H9 (cell line): Measurements from ENCODE around the gene SNAP47. TPM values are rescaled to one million over a fixed set of nuclear protein-coding genes. Genes with fewer than 3 reads are reported as not detected.

Experiments
- DNase-seq: peaks from one replicate; pipeline ENCODE4 v3.0.0-alpha.2; 2017
- H2AFZ ChIP-seq: one replicate; pipeline ENCODE4 v1.6.1; 2013; ENCODE audit warnings: mild to moderate bottlenecking, low read length, control low read depth, moderate library complexity
- H2AK5ac ChIP-seq: 2 replicates; pipeline ENCODE4 v1.6.1; 2013; ENCODE audit warnings: low read length, control low read depth, mixed read lengths; ENCODE audit not compliant: insufficient read length
- H2BK120ac ChIP-seq: one replicate; pipeline ENCODE4 v1.6.1; 2013; ENCODE audit warnings: low read depth, mild to moderate bottlenecking, low read length, control low read depth, inconsistent platforms; ENCODE audit not compliant: poor library complexity, severe bottlenecking
- H2BK12ac ChIP-seq: 2 replicates; pipeline ENCODE4 v1.6.1; 2013; ENCODE audit warnings: low read length, control low read depth, mixed read lengths, low read depth; ENCODE audit not compliant: insufficient read length
- H2BK15ac ChIP-seq: 2 replicates; pipeline ENCODE4 v1.6.1; 2013; ENCODE audit warnings: low read depth, low read length, control low read depth
- H2BK20ac ChIP-seq: one replicate; pipeline ENCODE4 v1.6.1; 2013; ENCODE audit warnings: low read depth, mild to moderate bottlenecking, low read length, control low read depth, inconsistent platforms; ENCODE audit not compliant: poor library complexity, severe bottlenecking
- H2BK5ac ChIP-seq: 2 replicates; pipeline ENCODE4 v1.6.1; 2013; ENCODE audit warnings: low read length, control low read depth, mixed read lengths; ENCODE audit not compliant: insufficient read length
- H3K14ac ChIP-seq: 2 replicates; pipeline ENCODE4 v1.6.1; 2013; ENCODE audit warnings: low read length, control low read depth; ENCODE audit not compliant: insufficient read depth
- H3K18ac ChIP-seq: 2 replicates; pipeline ENCODE4 v1.6.1; 2013; ENCODE audit warnings: low read depth, mild to moderate bottlenecking, mixed read lengths, low read length, control low read depth; ENCODE audit not compliant: insufficient read length
- H3K23ac ChIP-seq: 2 replicates; pipeline ENCODE4 v1.6.1; 2013; ENCODE audit warnings: low read length, control low read depth, mixed read lengths, low read depth; ENCODE audit not compliant: insufficient read length
- H3K23me2 ChIP-seq: 2 replicates; pipeline ENCODE4 v1.6.1; 2013; ENCODE audit warnings: low read depth, mild to moderate bottlenecking, mixed read lengths, low read length, control low read depth; ENCODE audit not compliant: insufficient read length, poor library complexity, severe bottlenecking
- H3K27ac ChIP-seq: 2 replicates; pipeline ENCODE4 v1.5.1; 2013; ENCODE audit warnings: low read length, control low read depth, mixed read lengths, low read depth; ENCODE audit not compliant: insufficient read length
- H3K27me3 ChIP-seq: 2 replicates; pipeline ENCODE4 v1.6.1; 2013; ENCODE audit warnings: low read length, control low read depth, inconsistent platforms; ENCODE audit not compliant: insufficient read depth
- H3K4ac ChIP-seq: 2 replicates; pipeline ENCODE4 v1.6.1; 2013; ENCODE audit warnings: low read depth, mild to moderate bottlenecking, control low read depth, inconsistent platforms, low read length, moderate library complexity
- H3K4me1 ChIP-seq: 2 replicates; pipeline ENCODE4 v1.6.1; 2013; ENCODE audit warnings: low read length, control low read depth, inconsistent platforms; ENCODE audit not compliant: insufficient read depth
- H3K4me2 ChIP-seq: 2 replicates; pipeline ENCODE4 v1.6.1; 2013; ENCODE audit warnings: low read length, control low read depth, mixed read lengths; ENCODE audit not compliant: insufficient read length, insufficient read depth
- H3K56ac ChIP-seq: 2 replicates; pipeline ENCODE4 v1.6.1; 2013; ENCODE audit warnings: low read depth, mild to moderate bottlenecking, mixed read lengths, low read length, control low read depth; ENCODE audit not compliant: insufficient read length
- H3K79me1 ChIP-seq: 2 replicates; pipeline ENCODE4 v1.6.1; 2013; ENCODE audit warnings: low read depth, mild to moderate bottlenecking, moderate library complexity, low read length, control low read depth, inconsistent platforms; ENCODE audit not compliant: insufficient read depth, poor library complexity, severe bottlenecking
- H3K79me2 ChIP-seq: 2 replicates; pipeline ENCODE4 v1.6.1; 2013; ENCODE audit warnings: low read length, control low read depth, inconsistent platforms; ENCODE audit not compliant: insufficient read depth
- H3K9ac ChIP-seq: 2 replicates; pipeline ENCODE4 v1.6.1; 2013; ENCODE audit warnings: low read length, control low read depth, mixed read lengths; ENCODE audit not compliant: insufficient read length; ENCODE audit errors: extremely low read depth
- H3K9me3 ChIP-seq: one replicate; pipeline ENCODE4 v1.6.1; 2013; ENCODE audit warnings: low read depth, low read length, inconsistent platforms; ENCODE audit not compliant: control insufficient read depth
- H3T11ph ChIP-seq: one replicate; pipeline ENCODE4 v1.6.1; 2013; ENCODE audit warnings: mild to moderate bottlenecking, low read length, control low read depth, inconsistent platforms
- H4K20me1 ChIP-seq: one replicate; pipeline ENCODE4 v1.6.1; 2013; ENCODE audit not compliant: control insufficient read depth, insufficient read length, insufficient read depth
- H4K5ac ChIP-seq: 2 replicates; pipeline ENCODE4 v1.6.1; 2013; ENCODE audit warnings: low read depth, mild to moderate bottlenecking, mixed read lengths, low read length, control low read depth; ENCODE audit not compliant: insufficient read length
- H4K8ac ChIP-seq: replicated peaks from 2 replicates; pipeline ENCODE4 v1.6.1; 2013; ENCODE audit warnings: low read length, control low read depth, mixed read lengths, low read depth; ENCODE audit not compliant: insufficient read length
- H4K91ac ChIP-seq: 2 replicates; pipeline ENCODE4 v1.6.1; 2013; ENCODE audit warnings: low read depth, mild to moderate bottlenecking, moderate library complexity, mixed read lengths, low read length, control low read depth; ENCODE audit not compliant: insufficient read length
- H3K27ac Mint-ChIP-seq, 3 experiments: 2 replicates in 2 of 3; 3 replicates in 1 of 3; pipeline ENCODE4 v1.8.0; 2020 to 2021; ENCODE audit warnings: mixed read lengths in 3 of 3, mild to moderate bottlenecking in 1 of 3, moderate library complexity in 1 of 3
- H3K27me3 Mint-ChIP-seq: 2 replicates; pipeline ENCODE4 v1.8.0; 2021; ENCODE audit warnings: low read depth, mild to moderate bottlenecking, moderate library complexity, mixed read lengths
- H3K36me3 Mint-ChIP-seq, 3 experiments: 2 replicates in 2 of 3; 3 replicates in 1 of 3; pipeline ENCODE4 v1.8.0; 2020 to 2021; ENCODE audit warnings: low read depth in 3 of 3, mixed read lengths in 3 of 3; ENCODE audit not compliant: insufficient read depth in 1 of 3
- H3K4me1 Mint-ChIP-seq, 2 experiments: 2 replicates each; pipeline ENCODE4 v1.8.0; 2020; ENCODE audit warnings: mixed read lengths in 2 of 2
- H3K4me3 Mint-ChIP-seq, 2 experiments: 2 replicates in 1 of 2; 3 replicates in 1 of 2; pipeline ENCODE4 v1.8.0; 2020 to 2021; ENCODE audit warnings: mild to moderate bottlenecking in 2 of 2, mixed read lengths in 2 of 2, moderate library complexity in 1 of 2
- H3K9me3 Mint-ChIP-seq, 2 experiments: 2 replicates in 1 of 2; 3 replicates in 1 of 2; pipeline ENCODE4 v1.8.0; 2020; ENCODE audit warnings: mild to moderate bottlenecking in 2 of 2, mixed read lengths in 2 of 2, moderate library complexity in 1 of 2
- WGBS: extraction: QIAGEN DNeasy Blood & Tissue Kit; methylation state at CpG from one replicate; pipeline ENCODE4 v1.1.7; 2013; ENCODE audit warnings: missing lambda C conversion rate, low lambda C conversion rate, mixed read lengths; ENCODE audit not compliant: insufficient read length; ENCODE audit errors: extremely low coverage; 5-methylcytosine and 5-hydroxymethylcytosine counted together
- total RNA-seq: library from RNA; stranded (reverse); gene quantifications from 2 replicates; pipeline ENCODE4 v1.2.1, GENCODE V29; 2021
- TF ChIP-seq, protein P1 (sequence below): fragments of 200-600 bp; sonication (generic); conservative IDR thresholded peaks from 3 replicates; pipeline ENCODE4 v1.8.0; 2021; ENCODE audit warnings: antibody characterized with exemption, mild to moderate bottlenecking

The SNAP47 gene
- total RNA-seq, 1 experiment from 2014 or later = 44.1 TPM

- Histone ChIP-seq H3K27me3 (peaks cover 5% of the 10 kb centered on the region; the same call in 1 of the 2 replicates), H2BK15ac (no peak overlapping the region), H3K23me2 (peaks cover 15% of the 10 kb centered on the region), H2BK5ac (no peak overlapping the region), H4K91ac (no peak overlapping the region), H3K18ac (no peak overlapping the region), H3K23ac (no peak overlapping the region), H3K4me2 (no peak overlapping the region), H3K56ac (no peak overlapping the region), H2BK12ac (no peak overlapping the region), H3K79me2 (no peaks in the 10 kb centered on the region), H3K4ac (no peak overlapping the region), H3K9me3 (no peaks in the 10 kb centered on the region), H4K5ac (no peak overlapping the region), H3T11ph (no peak overlapping the region), H2BK120ac (no peak overlapping the region), H4K8ac (no peak overlapping the region), H3K14ac (no peak overlapping the region), H3K79me1 (no peaks in the 10 kb centered on the region), H2AFZ (no peak overlapping the region), H3K4me1 (no peaks in the 10 kb centered on the region), H2AK5ac (no peak overlapping the region), H2BK20ac (no peak overlapping the region), H3K9ac (no peak overlapping the region), H3K27ac (no peak overlapping the region), H4K20me1 (no peaks in the 10 kb centered on the region)
- TF ChIP-seq, protein P1, sequence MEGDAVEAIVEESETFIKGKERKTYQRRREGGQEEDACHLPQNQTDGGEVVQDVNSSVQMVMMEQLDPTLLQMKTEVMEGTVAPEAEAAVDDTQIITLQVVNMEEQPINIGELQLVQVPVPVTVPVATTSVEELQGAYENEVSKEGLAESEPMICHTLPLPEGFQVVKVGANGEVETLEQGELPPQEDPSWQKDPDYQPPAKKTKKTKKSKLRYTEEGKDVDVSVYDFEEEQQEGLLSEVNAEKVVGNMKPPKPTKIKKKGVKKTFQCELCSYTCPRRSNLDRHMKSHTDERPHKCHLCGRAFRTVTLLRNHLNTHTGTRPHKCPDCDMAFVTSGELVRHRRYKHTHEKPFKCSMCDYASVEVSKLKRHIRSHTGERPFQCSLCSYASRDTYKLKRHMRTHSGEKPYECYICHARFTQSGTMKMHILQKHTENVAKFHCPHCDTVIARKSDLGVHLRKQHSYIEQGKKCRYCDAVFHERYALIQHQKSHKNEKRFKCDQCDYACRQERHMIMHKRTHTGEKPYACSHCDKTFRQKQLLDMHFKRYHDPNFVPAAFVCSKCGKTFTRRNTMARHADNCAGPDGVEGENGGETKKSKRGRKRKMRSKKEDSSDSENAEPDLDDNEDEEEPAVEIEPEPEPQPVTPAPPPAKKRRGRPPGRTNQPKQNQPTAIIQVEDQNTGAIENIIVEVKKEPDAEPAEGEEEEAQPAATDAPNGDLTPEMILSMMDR = no peak
- Mint-ChIP-seq H3K4me3 (no peak overlapping the region), H3K9me3 (no peaks in the 10 kb centered on the region), H3K36me3 (no peaks in the 10 kb centered on the region), H3K4me1 (peaks cover 20 to 38% of the 10 kb centered on the region in 2 experiments), H3K27ac (no peak overlapping the region), H3K27me3 (peaks cover 51% of the 10 kb centered on the region)
- DNase-seq = no peak
- WGBS = no CpG with 5 or more reads among the region's 2 CpGs
These were observed 54.8 kb downstream of the SNAP47 start for GRCh38 chr1:227790034-227790400.
